Upper lobe of left lung (tissue), 4 donors: ENCODE data around the gene MORF4L2.

ENCODE experiments used
- POLR2A ChIP-seq, 4 donors: fragments of 450-650 bp; IDR thresholded peaks; one replicate each; pipeline ENCODE4 v1.5.1; 2016 to 2017; ENCODE audit warnings: antibody characterized with exemption in 4 of 4, mild to moderate bottlenecking in 2 of 4
- POLR2AphosphoS5 ChIP-seq, 2 donors: sonication (generic); formaldehyde crosslinking; IDR thresholded peaks; one replicate each; pipeline ENCODE4 v1.5.1; 2017; ENCODE audit warnings: antibody characterized with exemption in 2 of 2
- TF ChIP-seq, protein P1 (sequence below), 6 experiments: fragments of 450-650 bp in 4 of 6; fragments of 200-600 bp in 2 of 6; sonication (generic) in 2 of 6; IDR thresholded peaks; one replicate each; pipeline ENCODE4 v1.5.1; 2016 to 2019; ENCODE audit warnings: antibody characterized with exemption in 6 of 6

DNA sequence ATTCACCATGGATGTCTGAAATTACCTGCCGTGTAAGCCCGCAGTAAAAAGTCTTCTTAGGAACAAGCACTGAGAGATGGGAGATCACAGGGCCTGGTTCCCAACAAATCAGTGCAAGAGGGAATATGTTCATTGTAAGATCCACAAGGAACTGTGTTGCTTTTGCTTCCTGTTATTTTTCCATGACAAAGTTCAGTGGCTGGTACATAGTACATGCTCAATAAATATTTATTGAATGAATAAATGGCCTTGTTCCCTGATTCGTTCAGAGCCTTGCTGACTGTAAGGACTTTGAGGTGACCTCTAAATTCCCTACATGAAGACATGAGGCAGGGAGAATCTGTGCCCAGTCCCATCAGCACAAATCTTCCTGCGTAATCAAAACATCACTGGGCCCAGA is 31.6 kb upstream of the MORF4L2 start:
- TF ChIP-seq POLR2AphosphoS5 (IDR thresholded peaks at IDR 0.05) (no peak), POLR2A (IDR thresholded peaks at IDR 0.05) (no peak)
- TF ChIP-seq, protein P1, sequence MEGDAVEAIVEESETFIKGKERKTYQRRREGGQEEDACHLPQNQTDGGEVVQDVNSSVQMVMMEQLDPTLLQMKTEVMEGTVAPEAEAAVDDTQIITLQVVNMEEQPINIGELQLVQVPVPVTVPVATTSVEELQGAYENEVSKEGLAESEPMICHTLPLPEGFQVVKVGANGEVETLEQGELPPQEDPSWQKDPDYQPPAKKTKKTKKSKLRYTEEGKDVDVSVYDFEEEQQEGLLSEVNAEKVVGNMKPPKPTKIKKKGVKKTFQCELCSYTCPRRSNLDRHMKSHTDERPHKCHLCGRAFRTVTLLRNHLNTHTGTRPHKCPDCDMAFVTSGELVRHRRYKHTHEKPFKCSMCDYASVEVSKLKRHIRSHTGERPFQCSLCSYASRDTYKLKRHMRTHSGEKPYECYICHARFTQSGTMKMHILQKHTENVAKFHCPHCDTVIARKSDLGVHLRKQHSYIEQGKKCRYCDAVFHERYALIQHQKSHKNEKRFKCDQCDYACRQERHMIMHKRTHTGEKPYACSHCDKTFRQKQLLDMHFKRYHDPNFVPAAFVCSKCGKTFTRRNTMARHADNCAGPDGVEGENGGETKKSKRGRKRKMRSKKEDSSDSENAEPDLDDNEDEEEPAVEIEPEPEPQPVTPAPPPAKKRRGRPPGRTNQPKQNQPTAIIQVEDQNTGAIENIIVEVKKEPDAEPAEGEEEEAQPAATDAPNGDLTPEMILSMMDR (IDR thresholded peaks at IDR 0.05) = no peak
